K562 (cell line): ENCODE measurements around the gene ATAD3C. TPM values are rescaled to one million over a fixed set of nuclear protein-coding genes. Genes with fewer than 3 reads are reported as not detected.

Source experiments
- BRCA1 ChIP-seq, 2 experiments: fragments of 450-650 bp in 1 of 2; sonication (generic) in 1 of 2; formaldehyde crosslinking in 1 of 2; IDR thresholded peaks; 2 replicates each; pipeline versions ENCODE4 v1.5.0 to v1.6.1; 2017 to 2020; ENCODE audit warnings: mild to moderate bottlenecking in 1 of 2, missing genetic modification reagents in 1 of 2
- C11orf30 ChIP-seq: fragments of 450-650 bp; IDR thresholded peaks from 2 replicates; pipeline ENCODE4 v1.6.1; 2016; ENCODE audit warnings: low read depth, mild to moderate bottlenecking
- CEBPB ChIP-seq: fragments of 450-650 bp; IDR thresholded peaks from 2 replicates; pipeline ENCODE4 v1.6.1; 2016; ENCODE audit warnings: missing genetic modification characterization, missing compliant biosample characterization
- ETS2 ChIP-seq: IDR thresholded peaks from 2 replicates; pipeline ENCODE4 v1.6.1; 2016; ENCODE audit warnings: borderline replicate concordance, missing genetic modification characterization, mild to moderate bottlenecking, moderate library complexity, missing compliant biosample characterization; ENCODE audit not compliant: poor library complexity, severe bottlenecking
- ETV6 ChIP-seq, 3 experiments: fragments of 150-350 bp in 1 of 3; sonication (generic) in 1 of 3; formaldehyde crosslinking in 1 of 3; IDR thresholded peaks; 2 replicates each; pipeline versions ENCODE4 v1.6.1 to v1.8.0; 2014 to 2022; ENCODE audit warnings: borderline replicate concordance in 2 of 3, low read depth in 2 of 3, antibody characterized with exemption in 1 of 3, low read length in 1 of 3, mild to moderate bottlenecking in 1 of 3, missing genetic modification reagents in 1 of 3
- FOXP1 ChIP-seq: sonication (generic); formaldehyde crosslinking; IDR thresholded peaks from 2 replicates; pipeline ENCODE4 v1.8.0; 2022; ENCODE audit warnings: mild to moderate bottlenecking, missing genetic modification reagents
- GATAD2B ChIP-seq: fragments of 450-650 bp; IDR thresholded peaks from 2 replicates; pipeline ENCODE4 v1.6.1; 2017; ENCODE audit warnings: mild to moderate bottlenecking, borderline replicate concordance
- GTF2E2 ChIP-seq: fragments of 200-800 bp; sonication (Bioruptor generic); IDR thresholded peaks from 2 replicates; pipeline ENCODE4 v1.6.1; 2016; ENCODE audit warnings: missing genetic modification characterization, missing compliant biosample characterization
- HLTF ChIP-seq: fragments of 450-650 bp; IDR thresholded peaks from 2 replicates; pipeline ENCODE4 v1.6.1; 2016
- LCOR ChIP-seq: sonication (generic); formaldehyde crosslinking; IDR thresholded peaks from 2 replicates; pipeline ENCODE4 v1.8.0; 2022; ENCODE audit warnings: mild to moderate bottlenecking, missing genetic modification reagents
- MAX ChIP-seq: sonication (generic); formaldehyde crosslinking; IDR thresholded peaks from 2 replicates; pipeline ENCODE4 v1.9.0; 2022; ENCODE audit warnings: mild to moderate bottlenecking, missing genetic modification reagents
- NBN ChIP-seq: fragments of 450-650 bp; IDR thresholded peaks from 2 replicates; pipeline ENCODE4 v1.6.1; 2016; ENCODE audit warnings: low read depth, mild to moderate bottlenecking
- SAFB2 ChIP-seq: fragments of 200-400 bp; formaldehyde crosslinking; IDR thresholded peaks from 2 replicates; pipeline ENCODE4 v1.6.1; 2018; ENCODE audit warnings: borderline replicate concordance, low read length, low read depth, moderate library complexity; ENCODE audit not compliant: severe bottlenecking
- SP2 ChIP-seq: IDR thresholded peaks from 2 replicates; pipeline ENCODE4 v1.6.1; 2011; ENCODE audit warnings: mild to moderate bottlenecking, low read depth, low read length, moderate library complexity; ENCODE audit not compliant: poor library complexity, severe bottlenecking; ENCODE audit errors: extremely low read depth
- TSHZ1 ChIP-seq: fragments of 250-450 bp; sonication (Bioruptor Pico); IDR thresholded peaks from 2 replicates; pipeline ENCODE4 v1.4.0; 2020; ENCODE audit warnings: mild to moderate bottlenecking, moderate library complexity
- U2AF1 ChIP-seq: fragments of 200-400 bp; formaldehyde crosslinking; optimal IDR thresholded peaks from 2 replicates; pipeline ENCODE3; 2017; ENCODE audit warnings: mild to moderate bottlenecking, low read depth, low read length, moderate library complexity
- ZC3H4 ChIP-seq: sonication (generic); formaldehyde crosslinking; IDR thresholded peaks from 2 replicates; pipeline ENCODE4 v1.9.0; 2021; ENCODE audit warnings: missing genetic modification reagents, borderline replicate concordance
- ZNF217 ChIP-seq: sonication (generic); formaldehyde crosslinking; IDR thresholded peaks from 2 replicates; pipeline ENCODE4 v1.8.0; 2022; ENCODE audit warnings: mild to moderate bottlenecking, missing genetic modification reagents
- ZNF699 ChIP-seq: fragments of 250-450 bp; sonication (Bioruptor Pico); IDR thresholded peaks from 2 replicates; pipeline ENCODE4 v1.8.0; 2021; ENCODE audit warnings: mild to moderate bottlenecking, moderate library complexity; ENCODE audit not compliant: insufficient replicate concordance
- ZNF830 ChIP-seq: fragments of 250-450 bp; sonication (Bioruptor Pico); IDR thresholded peaks from 2 replicates; pipeline ENCODE4 v1.5.0; 2021; ENCODE audit warnings: mild to moderate bottlenecking
- polyA plus RNA-seq, 8 experiments: library from polyadenylated mRNA; depleted of rRNA in 4 of 8; stranded (reverse) in 5 of 8; unstranded in 3 of 8; fragments of >200 nt; fragmentation: Nextera tagmentation in 2 of 8; fragmentation: Illumina TruSeq in 1 of 8; extraction: Ambion mirVana in 2 of 8; extraction: Trizol in 1 of 8; gene quantifications; 2 replicates each; pipeline versions ENCODE4 v1.2.1 to v1.2.3, GENCODE V29; 2011 to 2014; ENCODE audit warnings: inconsistent platforms in 1 of 8, missing spikeins in 1 of 8
- total RNA-seq, 7 experiments: library from RNA; depleted of rRNA in 6 of 7; stranded (reverse); fragments of >200 nt in 6 of 7; fragmentation: Illumina TruSeq in 2 of 7; extraction: Trizol in 2 of 7; gene quantifications; 2 replicates each; pipeline versions ENCODE4 v1.2.1 to v1.2.3, GENCODE V29; 2011 to 2021; ENCODE audit warnings: low replicate concordance in 1 of 7

The ATAD3C gene
- total and polyA plus RNA-seq, 9 of the 15 experiments (the other 6 are each of a cell fraction or from before 2014, with no cell fraction given): 0.03 to 0.18 TPM; not detected in 7

GRCh38 chr1:1406821-1407635, 42.5 kb upstream of the ATAD3C start, which contains the start of gene MRPL20 (continued):
- TF ChIP-seq GTF2E2 (peak; percentile 98), ZNF830 (CRISPR knock-in tag) (no peak), FOXP1 (CRISPR knock-in tag) (peak; percentile 82; the same call in 1 of the 2 replicates), C11orf30 (peak; percentile 99), LCOR (CRISPR knock-in tag) (peak; percentile 89), SP2 (no peak), GATAD2B (no peak; the same call in 1 of the 2 replicates), CEBPB (tag) (no peak), NBN (no peak), SAFB2 (no peak), ZC3H4 (CRISPR knock-in tag) (no peak), ZNF217 (CRISPR knock-in tag) (no peak), TSHZ1 (no peak), ETS2 (tag) (peak; percentile 64), HLTF (no peak; the same call in 1 of the 2 replicates), ZNF699 (CRISPR knock-in tag) (no peak), ETV6 (IDR thresholded peaks at IDR 0.05; ENCODE audit: borderline replicate concordance in 1 of 2, low read depth in 2 of 2, low read length in 1 of 2) (peak in 1 of 2 experiments; percentile 45; a peak in 1 of 4 replicates), ETV6 (CRISPR knock-in tag; IDR thresholded peaks at IDR 0.05; ENCODE audit: borderline replicate concordance) (no peak), U2AF1 (peak; percentile 94), BRCA1 (IDR thresholded peaks at IDR 0.05) (no peak), BRCA1 (CRISPR knock-in tag; IDR thresholded peaks at IDR 0.05) (no peak), MAX (CRISPR knock-in tag) (peak; percentile 95)
